HUDEP-2 (cell line): ENCODE results near the gene FBXO22.

Experiments used
- DNase-seq, 76 experiments: peaks; one replicate each; lab custom pipeline; 2025; ENCODE audit not compliant: unreplicated experiment in 76 of 76; lab: John Stamatoyannopoulos, UW

Gene FBXO22

DNA sequence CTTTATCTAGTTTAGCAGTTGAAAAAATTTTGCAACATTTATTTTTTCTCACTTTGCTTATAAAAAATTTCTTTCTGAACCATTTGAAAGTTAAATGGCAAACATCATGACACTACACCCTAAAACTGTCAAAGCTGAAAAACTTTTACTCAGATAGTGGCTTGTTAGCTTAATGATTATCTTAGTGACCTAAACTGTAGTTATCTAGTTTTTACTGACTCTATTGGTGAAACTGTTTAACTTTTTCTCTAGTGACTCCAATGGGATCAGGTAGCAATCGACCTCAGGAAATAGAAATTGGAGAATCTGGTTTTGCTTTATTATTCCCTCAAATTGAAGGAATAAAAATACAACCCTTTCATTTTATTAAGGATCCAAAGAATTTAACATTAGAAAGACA is 13.3 kb downstream of the FBXO22 start:
- no peak for DNase-seq

DNA sequence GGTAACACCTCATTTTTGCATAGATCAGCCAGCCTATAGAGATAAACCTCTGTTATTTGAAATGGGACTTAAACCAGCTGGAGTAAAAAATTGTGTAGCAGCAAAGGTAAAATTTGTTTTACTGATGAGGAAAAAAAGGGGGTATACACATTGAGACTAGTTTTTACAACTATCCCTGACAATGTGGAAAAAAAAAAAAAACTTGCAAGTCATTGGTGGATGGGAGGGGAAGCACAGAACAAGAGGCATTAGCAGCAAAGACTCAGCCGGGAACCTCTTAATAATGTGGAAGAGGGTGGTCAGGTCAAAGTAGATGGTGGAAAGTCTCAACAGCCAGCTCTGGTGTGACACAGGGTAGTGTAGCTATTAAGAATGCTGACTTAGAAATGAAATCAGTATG is 14.5 kb downstream of the FBXO22 start:
- no peak for DNase-seq

DNA sequence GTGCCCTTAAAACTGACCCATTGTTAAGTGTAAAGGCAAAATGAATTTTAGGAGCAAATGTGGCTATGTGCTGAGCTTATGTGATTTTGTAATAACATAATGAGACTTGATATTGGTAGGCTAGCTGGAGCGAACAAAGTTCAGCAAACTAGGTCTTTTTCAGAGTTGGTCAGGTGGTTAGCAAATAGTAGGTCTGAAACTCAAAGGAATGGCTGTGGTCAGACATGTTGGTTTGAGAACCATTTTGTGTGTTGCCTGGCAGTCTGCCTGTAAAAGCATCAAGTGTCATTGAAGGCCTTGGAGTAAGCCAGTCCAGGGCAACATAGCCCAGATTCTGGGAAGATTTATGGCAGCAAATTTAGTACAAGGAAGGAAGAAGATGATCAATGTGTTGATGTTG is 16.4 kb downstream of the FBXO22 start:
- DNase-seq: no peak

DNA sequence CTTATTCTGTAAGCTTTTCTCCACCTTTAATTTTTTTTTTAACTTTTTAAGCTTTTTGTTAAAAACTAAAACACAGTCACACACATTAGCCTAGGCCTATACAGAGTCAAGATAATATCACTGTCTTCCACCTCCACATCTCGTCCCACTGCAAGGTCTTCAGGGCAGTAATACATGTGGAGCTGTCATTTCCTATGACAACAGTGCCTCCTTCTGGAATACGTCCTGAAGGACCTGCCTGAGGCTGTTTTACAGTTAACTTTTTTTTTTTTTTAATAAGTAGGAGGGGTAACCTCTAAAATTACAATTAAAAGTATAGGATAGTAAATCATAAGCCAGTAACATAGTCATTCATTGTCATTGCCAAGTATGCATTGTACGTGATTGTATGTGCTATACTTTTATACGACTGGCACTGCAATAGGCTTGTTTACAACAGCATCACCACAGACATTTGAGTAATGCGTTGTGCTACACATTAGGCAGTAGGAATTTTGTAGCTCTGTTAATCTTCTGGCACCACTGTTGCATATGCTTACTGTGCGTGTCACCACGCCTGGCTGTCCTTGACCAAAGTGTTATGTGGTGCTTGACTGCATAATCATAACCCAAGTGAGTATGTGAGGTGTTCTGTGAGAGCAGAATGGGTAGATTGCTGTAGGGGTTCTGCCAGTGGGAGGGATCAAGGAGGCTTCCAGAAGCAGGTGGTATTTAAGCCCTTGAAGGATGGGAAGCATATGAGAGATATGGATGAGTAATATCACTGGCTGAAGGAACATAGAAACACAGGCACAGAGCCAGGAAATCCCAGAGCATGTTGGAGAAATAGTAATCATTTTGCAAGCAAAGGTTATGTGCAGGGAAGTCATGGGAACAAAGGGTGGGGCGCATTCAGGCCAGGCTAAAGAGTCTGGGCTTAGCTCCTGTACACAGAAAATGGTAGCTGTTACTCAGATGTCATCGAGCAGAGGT is 18.3 kb downstream of the FBXO22 start:
- DNase-seq: peak in 60 of 76 experiments; percentile 3 to 75 (median 42)

DNA sequence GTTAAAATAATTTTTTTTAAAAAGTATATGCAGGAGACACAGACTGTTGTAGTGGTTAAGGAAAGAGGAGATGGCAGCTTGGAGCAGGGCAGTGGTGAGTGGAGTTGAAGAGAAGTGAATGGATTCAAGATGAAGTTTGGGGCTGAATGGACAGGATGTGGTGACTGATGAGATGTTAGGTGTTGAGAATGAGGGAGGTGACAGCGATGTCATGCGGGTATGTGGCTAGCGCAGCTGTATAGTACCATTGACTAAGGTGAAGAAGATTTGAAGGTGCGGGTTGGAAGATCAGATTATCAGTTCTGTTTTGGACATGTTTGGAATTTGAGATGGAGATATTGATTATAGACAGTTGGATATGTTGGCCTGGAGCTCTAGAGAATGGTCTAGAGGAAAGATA is 20.1 kb downstream of the FBXO22 start:
- DNase-seq: no peak

DNA sequence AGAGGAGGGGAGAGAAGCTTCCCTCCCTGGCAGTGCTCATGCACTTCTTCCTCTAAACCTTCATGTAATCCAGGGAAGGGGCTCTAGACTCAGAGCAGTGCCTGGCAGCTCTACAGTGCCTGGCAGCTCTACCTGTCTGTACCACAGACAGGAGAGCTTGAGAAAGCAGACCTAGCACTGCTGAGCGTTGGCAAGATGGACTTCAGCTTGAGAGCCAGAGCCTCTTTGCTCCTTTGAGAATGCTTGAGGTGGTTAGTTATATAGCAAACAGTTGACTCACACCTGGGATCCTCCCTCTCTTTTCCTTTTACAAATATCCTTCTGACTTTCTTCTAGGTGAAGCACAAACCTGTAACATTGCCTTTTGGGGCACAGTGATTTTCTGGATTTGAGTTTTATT is 20.9 kb downstream of the FBXO22 start:
- no peak for DNase-seq

DNA sequence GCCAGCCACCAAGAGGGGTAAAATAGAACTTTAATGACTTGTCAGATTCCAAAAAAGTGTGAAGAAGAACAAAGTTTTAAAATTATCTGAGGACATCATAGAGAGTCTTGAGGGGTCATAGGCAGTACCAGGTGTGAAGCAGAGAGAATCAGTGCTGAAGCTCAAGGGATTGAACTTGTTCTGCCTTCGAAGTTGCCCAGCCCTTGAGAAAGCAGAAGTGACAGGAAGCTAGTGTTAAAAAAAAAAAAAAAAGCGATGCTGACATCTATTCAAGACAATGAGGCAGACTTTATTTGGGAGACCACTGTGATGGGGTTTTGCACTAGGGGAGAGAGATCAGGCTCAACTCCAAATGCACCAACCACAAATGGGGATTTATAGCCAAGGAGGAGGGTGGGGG is 21.8 kb downstream of the FBXO22 start:
- no peak for DNase-seq

DNA sequence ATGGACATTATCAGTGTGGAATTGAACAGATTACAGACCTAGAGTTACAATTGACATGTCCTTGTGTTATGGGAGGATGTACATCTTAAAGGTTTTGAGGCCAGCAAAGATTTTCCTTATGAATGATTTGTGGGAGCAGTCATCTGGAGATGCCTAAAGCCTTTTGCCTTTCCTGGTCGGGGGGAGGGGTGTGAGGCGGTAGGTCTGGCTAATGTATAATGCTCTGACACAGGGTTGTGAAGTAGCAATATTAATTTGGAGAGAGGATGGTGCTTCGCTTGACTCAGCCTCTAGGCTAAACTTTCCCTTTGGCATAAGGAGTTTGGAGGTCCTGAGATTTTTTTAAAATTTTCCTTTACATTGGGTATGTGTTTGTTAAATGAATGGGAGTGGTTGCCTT is 23.3 kb downstream of the FBXO22 start:
- no peak for DNase-seq

DNA sequence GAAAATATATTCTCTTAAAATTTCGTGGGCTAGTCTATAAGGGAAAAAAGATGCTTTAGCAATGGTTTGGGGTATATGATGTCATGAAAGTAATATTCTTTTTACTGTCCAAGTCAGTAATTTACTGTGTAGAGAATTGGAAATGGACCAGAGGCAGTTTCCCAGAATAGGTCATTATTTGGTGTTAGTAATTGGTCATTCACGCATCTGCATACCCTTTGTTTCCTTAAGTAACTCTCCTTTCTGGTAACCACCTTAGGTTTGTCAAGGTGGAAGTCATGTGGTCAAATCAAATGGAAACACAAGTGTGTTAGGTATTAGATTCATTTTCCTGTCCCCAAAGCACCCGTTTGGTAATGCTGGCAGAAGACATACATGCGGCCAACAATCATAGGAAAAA is 23.9 kb downstream of the FBXO22 start:
- DNase-seq: no peak

DNA sequence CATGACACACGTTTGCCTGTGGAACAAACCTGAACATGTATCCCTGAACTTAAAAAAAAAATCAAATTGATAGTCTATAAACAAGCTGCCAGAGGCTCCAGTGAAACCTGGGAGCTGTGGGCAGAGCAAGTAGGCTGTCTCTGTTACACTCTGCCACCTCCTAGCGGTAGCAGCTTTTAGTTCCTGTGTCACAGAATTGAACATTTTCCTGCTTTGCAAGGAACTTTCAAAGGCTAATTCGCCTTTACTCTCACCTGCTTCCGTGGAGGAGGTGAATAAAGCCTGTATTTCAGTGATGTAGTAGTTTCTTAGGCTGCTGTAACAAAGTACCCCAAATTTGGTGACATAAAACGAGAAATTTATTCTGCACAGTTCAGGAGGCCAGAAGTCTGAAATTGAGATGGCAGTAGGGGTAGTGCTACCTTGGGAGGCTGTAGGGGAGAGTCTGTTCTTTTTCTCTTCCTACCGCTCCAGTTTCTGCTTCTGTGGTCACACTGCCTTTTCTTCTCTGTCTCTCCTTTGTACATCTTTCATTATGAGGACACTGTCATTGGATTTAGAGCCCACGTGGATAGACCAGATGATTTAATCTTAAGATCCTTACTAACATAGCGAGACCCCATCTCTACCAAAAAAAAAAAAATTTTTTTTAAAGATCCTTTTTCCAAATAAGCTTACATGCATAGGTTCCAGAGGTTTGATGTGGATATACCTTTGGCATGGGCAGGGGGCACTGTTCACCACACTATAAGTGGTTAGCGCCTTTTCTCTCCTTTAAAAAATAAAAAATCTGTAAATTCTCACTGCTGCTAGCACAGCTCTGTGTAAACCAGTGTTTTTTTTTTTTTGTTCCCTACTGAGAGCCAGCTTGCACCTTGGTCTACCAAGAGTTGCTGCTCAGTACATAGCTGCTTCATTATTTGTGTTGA is 25.3 kb downstream of the FBXO22 start:
- peak in 27 of 76 experiments; percentile 2 to 41 (median 16) for DNase-seq

DNA sequence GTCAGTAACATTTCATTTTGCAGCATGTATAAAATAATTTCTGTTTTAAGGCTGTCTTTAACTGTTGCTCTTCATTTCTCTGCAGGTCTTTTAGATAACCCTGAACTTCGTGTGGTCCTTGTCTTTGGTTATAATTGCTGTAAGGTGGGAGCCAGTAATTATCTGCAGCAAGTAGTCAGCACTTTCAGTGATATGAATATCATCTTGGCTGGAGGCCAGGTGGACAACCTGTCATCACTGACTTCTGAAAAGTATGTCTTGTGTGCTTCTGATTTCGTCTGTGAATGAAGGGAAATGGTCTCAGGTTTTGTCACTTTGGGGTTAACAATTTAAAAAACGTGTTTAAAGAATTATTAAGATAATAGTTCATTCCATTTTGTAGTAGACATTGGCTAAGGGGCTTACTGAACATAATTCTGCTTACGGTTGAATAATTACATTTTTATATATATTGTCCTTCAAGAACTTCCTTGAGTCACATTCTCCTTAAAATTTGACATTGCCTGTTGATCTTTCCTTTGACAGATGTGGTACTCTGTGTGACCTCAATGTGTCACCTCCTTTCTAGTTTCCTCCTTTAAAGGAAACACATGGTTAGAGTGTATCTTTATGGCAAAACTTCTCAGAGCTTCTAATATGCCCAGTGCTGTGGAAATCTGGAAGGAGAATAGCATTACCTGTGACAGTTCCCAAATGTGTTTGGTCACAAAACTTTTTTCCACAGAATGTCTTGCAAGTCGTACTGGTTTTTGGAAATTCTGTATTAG is 26.3 kb downstream of the FBXO22 start:
- DNase-seq: peak in 27 of 76 experiments; percentile 3 to 49 (median 12)

DNA sequence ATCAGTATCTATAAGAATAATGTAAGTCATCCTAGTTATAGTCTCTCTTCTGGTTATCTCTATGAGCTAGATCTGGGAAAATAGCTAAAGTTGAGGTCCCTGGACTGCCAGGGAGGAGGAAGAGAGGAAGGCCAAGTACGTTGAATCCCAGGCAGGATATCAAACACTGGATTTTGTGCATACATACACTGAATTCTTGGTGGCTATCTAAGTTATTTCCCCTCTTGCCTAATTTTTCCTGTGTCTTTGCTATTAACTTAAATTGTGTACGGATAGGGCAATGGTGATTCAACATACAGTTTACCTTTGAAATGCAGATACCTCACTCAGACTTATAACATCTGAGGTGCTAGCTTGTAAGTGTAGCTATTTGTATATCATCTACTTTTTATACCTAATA is 27.2 kb downstream of the FBXO22 start:
- no peak for DNase-seq

DNA sequence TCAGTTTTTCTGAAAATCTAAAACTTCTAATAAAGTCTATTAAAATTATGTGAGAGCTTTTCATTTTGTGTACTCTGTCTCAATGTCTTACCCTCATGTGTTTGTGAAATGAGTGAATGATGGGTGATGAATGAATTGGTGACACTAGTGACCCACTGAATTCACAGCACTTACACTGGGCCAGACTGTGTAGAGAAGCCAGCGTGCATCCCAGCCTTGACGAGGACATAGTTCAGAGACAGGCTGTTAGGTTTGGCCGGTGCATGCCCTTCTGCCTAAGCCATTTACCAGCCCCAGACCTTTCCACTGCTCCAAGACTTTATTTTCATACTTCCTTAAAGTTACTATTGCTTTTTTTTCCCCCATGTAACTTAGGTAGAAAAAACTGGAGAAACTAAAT is 38.8 kb downstream of the FBXO22 start:
- DNase-seq: no peak

DNA sequence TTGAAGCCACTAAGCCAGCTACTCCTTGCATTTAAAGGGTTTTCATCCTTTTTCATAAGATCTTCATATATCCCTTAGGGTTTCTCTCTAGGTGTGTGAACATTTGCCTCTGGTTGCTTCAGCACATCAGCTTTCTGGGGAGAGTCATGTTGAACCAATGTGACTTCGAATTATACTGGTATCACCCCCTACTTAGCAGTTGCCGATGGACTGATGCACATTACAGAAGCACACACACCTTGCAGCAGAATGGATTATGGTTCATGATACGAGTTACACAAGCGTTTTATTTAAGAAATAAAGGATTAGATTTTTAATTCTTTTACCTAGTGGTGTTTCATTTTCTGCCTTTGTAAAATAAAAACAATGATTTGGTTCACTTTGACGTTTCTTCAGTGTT is 39.6 kb downstream of the FBXO22 start:
- no peak for DNase-seq

DNA sequence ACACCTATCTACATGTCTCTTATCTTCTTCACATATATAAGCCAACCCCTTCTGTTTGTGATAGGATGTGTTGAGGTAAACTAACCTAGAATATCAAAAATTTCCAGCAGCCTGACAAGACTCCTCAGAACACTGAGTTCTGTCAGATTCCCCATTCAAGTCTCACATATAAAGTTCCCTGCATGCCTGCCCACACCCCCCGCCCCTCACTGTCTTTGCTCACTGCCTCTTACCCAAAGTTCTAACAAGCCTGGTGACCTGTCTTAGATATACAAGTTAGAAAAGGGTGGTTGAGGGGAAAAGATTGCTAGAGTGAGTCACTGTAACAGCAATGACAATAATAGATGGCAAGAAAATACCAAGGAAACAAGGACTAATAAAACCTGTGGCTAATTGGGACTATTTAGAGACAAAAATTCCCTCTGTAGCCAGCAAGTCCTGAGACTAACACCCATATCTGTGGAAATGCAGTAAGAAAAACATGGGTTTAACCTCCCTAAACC is 40.1 kb downstream of the FBXO22 start:
- no peak for DNase-seq

DNA sequence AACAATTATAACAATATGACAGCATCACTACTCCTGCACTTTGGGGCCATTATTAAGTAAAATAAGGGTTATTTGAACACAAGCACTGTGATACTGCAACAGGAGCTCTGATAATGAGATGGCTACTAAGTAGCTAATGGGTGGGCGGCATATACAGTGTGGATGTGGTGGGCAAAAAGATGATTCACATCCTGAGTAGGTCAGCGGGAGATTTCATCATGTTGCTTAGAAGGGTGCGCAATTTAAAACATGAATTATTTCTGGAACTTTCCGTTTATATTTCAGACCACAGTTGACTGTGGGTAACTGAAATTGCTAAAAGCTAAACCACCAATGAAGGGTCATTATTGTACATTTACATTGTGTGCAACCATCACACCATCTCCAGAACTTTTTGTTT is 42.3 kb downstream of the FBXO22 start:
- DNase-seq: no peak

DNA sequence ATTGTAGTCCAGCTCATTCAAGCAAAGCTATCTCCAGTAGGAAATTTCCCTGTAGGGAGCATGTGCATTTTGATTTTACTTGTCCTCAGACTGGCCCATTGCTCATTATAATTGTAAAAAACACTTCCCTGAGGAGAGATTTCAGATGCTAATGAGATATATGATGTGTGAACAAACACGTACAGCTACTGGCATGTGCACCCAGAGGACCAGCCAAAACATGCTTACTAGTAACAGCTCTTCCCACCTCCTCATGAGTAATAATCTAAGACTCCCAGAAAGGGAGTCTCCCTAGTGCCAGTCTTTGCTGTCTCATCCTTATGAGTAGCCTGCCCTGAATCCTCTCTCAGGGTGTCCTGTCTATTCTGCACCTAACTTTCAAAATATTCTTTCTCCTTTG is 43.4 kb downstream of the FBXO22 start:
- peak in 2 of 76 experiments; percentile 7 to 17 for DNase-seq

DNA sequence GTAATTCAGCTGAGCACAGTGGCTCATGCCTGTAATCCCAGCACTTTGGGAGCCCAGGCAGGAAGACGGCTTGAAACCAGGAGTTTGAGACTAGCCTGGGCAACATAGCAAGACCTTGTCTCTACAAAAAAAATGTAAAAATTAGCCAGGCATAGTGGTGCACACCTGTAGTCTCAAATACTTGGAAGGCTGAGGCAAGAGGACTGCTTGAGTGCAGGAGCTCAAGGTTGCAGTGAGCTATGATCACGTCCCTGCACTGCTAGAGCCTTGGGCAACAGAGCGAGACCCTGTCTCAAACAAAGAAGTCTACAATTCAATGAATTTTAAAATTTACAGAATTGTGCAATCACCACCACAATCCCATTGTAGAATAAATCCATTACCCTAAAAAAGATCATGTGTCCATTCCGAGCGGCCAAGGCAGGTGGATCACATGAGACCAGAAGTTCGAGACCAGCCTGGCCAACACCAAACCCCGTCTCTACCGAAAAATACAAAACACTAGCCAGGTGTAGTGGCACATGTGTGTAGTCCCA is 45.2 kb downstream of the FBXO22 start:
- DNase-seq: no peak

DNA sequence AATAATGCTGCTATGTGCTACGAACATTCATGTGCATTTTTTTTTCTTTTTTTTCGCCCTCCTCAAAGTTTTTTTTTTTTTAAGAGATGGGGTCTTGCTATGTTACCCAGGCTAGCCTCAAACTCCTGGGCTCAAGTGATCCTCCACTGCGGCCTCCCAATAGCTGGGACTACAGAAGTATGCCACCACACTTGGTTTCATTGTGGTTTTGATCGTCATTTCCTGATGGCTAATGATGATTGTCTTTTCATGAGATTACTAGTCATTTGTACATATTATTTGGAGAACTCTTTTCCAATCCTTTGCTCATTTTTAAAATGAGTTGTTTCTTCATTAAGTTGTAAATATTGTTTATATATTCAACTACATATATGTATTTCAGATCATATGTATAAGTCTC is 48.8 kb downstream of the FBXO22 start:
- DNase-seq: no peak

DNA sequence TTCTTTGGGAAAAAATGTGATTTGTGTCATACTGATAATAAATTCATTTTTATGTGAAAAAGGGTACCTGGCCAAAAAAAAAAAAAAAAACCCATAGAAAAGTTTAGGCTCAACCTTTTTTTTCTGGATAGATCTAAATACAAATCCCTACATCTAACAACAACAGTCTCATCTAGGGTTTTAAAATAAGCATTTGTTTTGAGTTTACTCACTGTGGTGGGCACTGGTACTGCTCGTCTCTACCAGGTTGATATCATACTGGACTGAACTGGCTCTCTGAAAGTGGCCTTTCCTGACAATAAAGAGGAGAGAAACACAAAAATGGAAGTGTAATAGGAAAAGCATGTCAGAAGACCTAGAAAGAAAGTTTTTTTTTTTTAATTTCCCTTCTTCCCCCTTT is 52.0 kb downstream of the FBXO22 start:
- DNase-seq: no peak
